ENCODE data around the gene MPC1. TPM values are rescaled to one million over a fixed set of nuclear protein-coding genes. Genes with fewer than 3 reads are reported as not detected.
"Not testable (repeated sequence)": the region's sequence is repeated elsewhere in the genome, so short reads cannot be mapped to it uniquely, and the experiment has no call there.

MPC1 gene
- total RNA-seq, 6 experiments from 2014 or later, result 21.7 to 24.5 (median 22.9) TPM

- Mint-ChIP-seq H3K36me3 (ENCODE audit: low read depth) (no peaks in the 10 kb centered on the region), H3K4me1 (ENCODE audit: low read depth) (peaks cover 22% of the 10 kb centered on the region), H3K27me3 (ENCODE audit: insufficient read depth) (no peaks in the 10 kb centered on the region; the same call in 1 of the 2 replicates), H3K9me3 (no peaks in the 10 kb centered on the region), H3K27ac (no peak overlapping the region), H3K4me3 (no peak overlapping the region)
- DNase-seq, result no peak
- no peak for TF ChIP-seq CTCF (IDR thresholded peaks at IDR 0.05)
Measured at GRCh38 chr6:166366921-166367320, 15.8 kb downstream of the MPC1 start.

GRCh38 chr6:166365806-166366205 is 16.9 kb downstream of the MPC1 start:
- TF ChIP-seq CTCF (IDR thresholded peaks at IDR 0.05), result no peak
- Mint-ChIP-seq H3K4me3 (peak overlapping the region; percentile 52), H3K27ac (peak overlapping the region; percentile 2), H3K4me1 (ENCODE audit: low read depth) (peaks cover 22% of the 10 kb centered on the region), H3K27me3 (ENCODE audit: insufficient read depth) (no peaks in the 10 kb centered on the region; the same call in 1 of the 2 replicates), H3K9me3 (no peaks in the 10 kb centered on the region), H3K36me3 (ENCODE audit: low read depth) (no peaks in the 10 kb centered on the region)
- no peak for DNase-seq

- Mint-ChIP-seq H3K36me3 (ENCODE audit: low read depth) (no peaks in the 10 kb centered on the region), H3K4me3 (no peak overlapping the region), H3K27me3 (ENCODE audit: insufficient read depth) (no peaks in the 10 kb centered on the region; the same call in 1 of the 2 replicates), H3K9me3 (no peaks in the 10 kb centered on the region), H3K27ac (peak overlapping the region; percentile 2; the same call in 1 of the 2 replicates), H3K4me1 (ENCODE audit: low read depth) (peaks cover 22% of the 10 kb centered on the region)
- TF ChIP-seq CTCF (IDR thresholded peaks at IDR 0.05), result no peak
- DNase-seq, result peak; percentile 48
Measured at GRCh38 chr6:166365221-166365620, 17.5 kb downstream of the MPC1 start.

- Mint-ChIP-seq H3K4me1 (ENCODE audit: low read depth) (peaks cover 22% of the 10 kb centered on the region), H3K27ac (no peak overlapping the region; the same call in 1 of the 2 replicates), H3K36me3 (ENCODE audit: low read depth) (no peaks in the 10 kb centered on the region), H3K9me3 (no peaks in the 10 kb centered on the region), H3K27me3 (ENCODE audit: insufficient read depth) (no peaks in the 10 kb centered on the region; the same call in 1 of the 2 replicates), H3K4me3 (no peak overlapping the region; the same call in 1 of the 2 replicates)
- no peak for TF ChIP-seq CTCF (IDR thresholded peaks at IDR 0.05)
- no peak for DNase-seq
Measured at GRCh38 chr6:166364456-166364855, 18.3 kb downstream of the MPC1 start.

- not testable (repeated sequence) for DNase-seq; H3K27ac Mint-ChIP-seq; H3K36me3 Mint-ChIP-seq (ENCODE audit: low read depth); H3K9me3 Mint-ChIP-seq; H3K4me3 Mint-ChIP-seq; H3K27me3 Mint-ChIP-seq (ENCODE audit: insufficient read depth)
- H3K4me1 Mint-ChIP-seq (ENCODE audit: low read depth), result peaks cover 22% of the 10 kb centered on the region
Measured at GRCh38 chr6:166362427-166362826, 20.3 kb downstream of the MPC1 start.

GRCh38 chr6:166361077-166361429 is 21.7 kb downstream of the MPC1 start:
- DNase-seq, result no peak
- Mint-ChIP-seq H3K36me3 (ENCODE audit: low read depth) (no peaks in the 10 kb centered on the region), H3K9me3 (no peaks in the 10 kb centered on the region), H3K27me3 (ENCODE audit: insufficient read depth) (no peaks in the 10 kb centered on the region; the same call in 1 of the 2 replicates), H3K4me3 (no peak overlapping the region), H3K27ac (no peak overlapping the region), H3K4me1 (ENCODE audit: low read depth) (peaks cover 19% of the 10 kb centered on the region)
- no peak for TF ChIP-seq CTCF (IDR thresholded peaks at IDR 0.05)
